ENCODE results near the gene TUBB4B. TPM values are rescaled to one million over a fixed set of nuclear protein-coding genes. Genes with fewer than 3 reads are reported as not detected.

TUBB4B gene
- total RNA-seq, 6 experiments from 2014 or later = 88.4 to 274 (median 124) TPM

- no peak for ATAC-seq
- H3K27ac ChIP-seq = no peak within 1 kb of the TSS
- TF ChIP-seq CTCF (IDR thresholded peaks at IDR 0.05) = no peak
- no peak for TF ChIP-seq POLR2A (IDR thresholded peaks at IDR 0.05)
- no peaks in the 10 kb centered on the region for H3K9me3 ChIP-seq
- intact Hi-C loops (cut with DNase I) = loop anchor here (5.0 to 10.0 kb wide), 4 partner anchors 46 to 114 kb away; partner anchors contain the start of genes ANAPC2 (in 1 of the 2) and SSNA1 (in 1 of the 2)
- H3K36me3 ChIP-seq = no peaks in the 10 kb centered on the region
- DNase-seq = no peak
- H3K4me3 ChIP-seq = no peak within 1 kb of the TSS
- H3K27me3 ChIP-seq = no peaks in the 10 kb centered on the region
- peaks cover 0 to 3% (median 0%) of the 10 kb centered on the region in 4 donors for H3K4me1 ChIP-seq
- no CpG with 5 or more reads among the region's 14 CpGs for WGBS (ENCODE audit: insufficient coverage, low coverage, low lambda C conversion rate, missing lambda C conversion rate)
These were observed 10.2 kb upstream of the TUBB4B start, which contains the start of gene SLC34A3 for GRCh38 chr9:137230705-137231371. SLC34A3 (plus strand) TSS chr9:137230901; CDS start chr9:137231703, 802 bp downstream.

- H3K27me3 ChIP-seq = no peaks in the 10 kb centered on the region
- no peak overlapping the region for H3K27ac ChIP-seq
- intact Hi-C loops (cut with DNase I) = loop anchor here (5.0 to 10.0 kb wide), 4 partner anchors 47 to 114 kb away; partner anchors contain the start of genes ANAPC2 (in 1 of the 2) and SSNA1 (in 1 of the 2)
These were observed 9.6 kb upstream of the TUBB4B start for GRCh38 chr9:137231372-137232039.

GRCh38 chr9:137232101-137232500 is 9.0 kb upstream of the TUBB4B start:
- intact Hi-C loops (cut with DNase I) = loop anchor here (5.0 to 10.0 kb wide), 4 partner anchors 47 to 115 kb away; partner anchors contain the start of genes ANAPC2 (in 1 of the 2) and SSNA1 (in 1 of the 2)
- no peaks in the 10 kb centered on the region for H3K36me3 ChIP-seq
- H3K4me3 ChIP-seq = no peak overlapping the region
- TF ChIP-seq POLR2A (IDR thresholded peaks at IDR 0.05) = no peak
- TF ChIP-seq CTCF (IDR thresholded peaks at IDR 0.05) = no peak
- 60% methylated on average over 1 of the region's 10 CpGs for WGBS (ENCODE audit: insufficient coverage, low coverage, low lambda C conversion rate, missing lambda C conversion rate)
- no peak overlapping the region for H3K27ac ChIP-seq
- H3K27me3 ChIP-seq = no peaks in the 10 kb centered on the region
- H3K9me3 ChIP-seq = no peaks in the 10 kb centered on the region
- H3K4me1 ChIP-seq = peaks cover 0 to 6% (median 0%) of the 10 kb centered on the region in 4 donors
- DNase-seq (no peak), ATAC-seq (no peak)

More at GRCh38 chr9:137231372-137232039, 9.6 kb upstream of the TUBB4B start:
- Histone ChIP-seq H3K9me3 (no peaks in the 10 kb centered on the region), H3K36me3 (no peaks in the 10 kb centered on the region), H3K4me1 (peaks cover 0 to 3% (median 0%) of the 10 kb centered on the region in 4 donors), H3K4me3 (no peak overlapping the region)
- WGBS (ENCODE audit: insufficient coverage, low coverage, low lambda C conversion rate, missing lambda C conversion rate) = 63% methylated on average over 3 of the region's 23 CpGs
- ATAC-seq = no peak
- TF ChIP-seq POLR2A (IDR thresholded peaks at IDR 0.05) = no peak
- no peak for TF ChIP-seq CTCF (IDR thresholded peaks at IDR 0.05)
- no peak for DNase-seq

GRCh38 chr9:137232510-137232909 is 8.6 kb upstream of the TUBB4B start:
- no peak for DNase-seq
- peaks cover 0 to 6% (median 0%) of the 10 kb centered on the region in 4 donors for H3K4me1 ChIP-seq
- TF ChIP-seq CTCF (IDR thresholded peaks at IDR 0.05) (no peak), POLR2A (IDR thresholded peaks at IDR 0.05) (no peak)
- no peaks in the 10 kb centered on the region for H3K36me3 ChIP-seq
- intact Hi-C loops (cut with DNase I) = loop anchor here (5.0 to 10.0 kb wide), 4 partner anchors 48 to 115 kb away; partner anchors contain the start of genes ANAPC2 (in 1 of the 2) and SSNA1 (in 1 of the 2)
- ATAC-seq = no peak
- H3K9me3 ChIP-seq = no peaks in the 10 kb centered on the region
- no CpG with 5 or more reads among the region's 24 CpGs for WGBS (ENCODE audit: insufficient coverage, low coverage, low lambda C conversion rate, missing lambda C conversion rate)
- H3K27me3 ChIP-seq = no peaks in the 10 kb centered on the region
- no peak overlapping the region for H3K4me3 ChIP-seq
- H3K27ac ChIP-seq = no peak overlapping the region
